GM15510 (cell line): ENCODE measurements around the gene LRMDA.

Experiments used
- POLR2A ChIP-seq: IDR thresholded peaks from 3 replicates; pipeline ENCODE4 v1.6.1; 2011; ENCODE audit warnings: borderline replicate concordance; ENCODE audit not compliant: insufficient read length; ENCODE audit errors: extremely low read depth

Gene LRMDA

DNA sequence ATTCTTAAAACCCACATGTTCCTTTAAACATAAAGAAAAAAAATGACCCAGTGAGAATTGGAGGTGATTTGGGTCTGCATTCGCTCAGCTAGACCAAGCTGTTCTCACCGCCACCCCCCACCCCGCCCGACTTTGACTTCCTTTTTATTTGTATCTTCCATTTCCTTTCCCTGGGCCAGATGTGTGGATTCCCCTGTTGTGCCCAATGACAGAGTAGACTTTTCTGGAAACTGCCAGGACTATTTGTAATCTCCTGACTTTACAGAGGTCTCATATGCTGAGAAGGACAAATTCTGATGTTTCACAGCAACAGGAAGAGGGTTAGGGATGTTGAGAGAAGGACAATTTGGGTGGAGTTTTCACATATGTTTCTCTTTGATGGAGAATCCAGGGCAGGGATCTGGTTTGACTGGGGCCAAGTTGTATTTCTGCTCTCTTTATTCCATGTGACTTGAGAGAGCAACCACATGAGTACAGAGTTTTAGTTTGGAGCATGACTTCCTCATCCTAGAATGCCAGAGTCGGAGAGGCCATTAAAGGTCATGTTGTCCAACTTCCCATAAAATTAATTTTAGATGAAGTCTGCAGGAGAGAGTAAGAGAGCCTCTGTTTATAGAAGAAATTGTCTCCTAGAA, 1023.2 kb downstream of the LRMDA start:
- TF ChIP-seq POLR2A: no peak

DNA sequence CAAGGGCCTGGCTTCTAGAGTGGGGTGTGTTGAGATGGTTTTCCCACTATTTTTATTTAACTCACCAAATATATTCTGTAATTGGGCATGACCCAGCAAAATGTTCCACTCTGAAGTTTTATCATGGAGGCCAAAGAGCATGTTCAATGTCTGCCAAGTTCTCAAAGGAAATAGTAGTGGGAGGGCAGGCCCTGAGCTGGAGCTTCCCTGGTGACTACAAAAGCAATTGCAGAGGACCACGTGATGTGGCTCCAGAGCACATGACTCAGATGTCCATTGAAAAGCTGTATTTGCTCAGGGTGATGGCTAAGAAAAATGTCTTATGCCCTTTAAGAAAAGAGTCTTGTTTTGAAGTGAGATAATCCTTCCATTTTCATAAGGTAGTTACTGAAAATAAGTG, 1024.8 kb downstream of the LRMDA start:
- no peak for TF ChIP-seq POLR2A

DNA sequence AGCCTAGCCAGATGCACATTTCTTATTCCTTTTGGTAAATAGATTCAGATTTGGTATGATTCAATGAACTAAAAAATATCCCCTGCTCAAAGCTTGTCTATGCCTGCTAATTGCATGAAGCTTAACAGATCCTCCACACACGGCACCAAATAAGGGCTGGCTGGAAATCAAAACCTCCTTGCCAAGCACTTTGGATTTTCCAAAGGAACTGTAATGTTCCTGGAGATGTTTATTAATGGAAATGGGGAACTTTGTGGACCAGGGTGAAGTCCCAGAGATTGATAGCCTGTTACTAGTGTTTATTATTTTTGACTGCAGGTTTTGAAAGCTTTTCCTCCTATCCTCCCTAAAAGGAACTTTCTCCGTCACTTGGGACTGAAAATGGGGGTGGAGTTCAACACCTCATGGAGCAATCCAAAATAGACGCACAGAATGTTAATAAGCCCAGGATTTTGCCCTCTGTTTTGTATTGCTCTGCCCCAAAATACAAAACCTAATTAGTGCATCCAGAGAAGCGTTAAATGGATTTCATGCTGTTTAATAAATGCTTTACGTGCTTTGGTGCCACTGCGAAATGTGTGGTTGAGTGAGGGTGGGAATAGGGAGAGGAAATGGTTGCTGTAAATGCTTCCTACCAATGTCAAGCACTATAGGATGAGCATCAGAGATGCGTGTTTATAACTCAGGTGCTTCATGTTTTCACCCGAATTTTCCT, 1027.7 kb downstream of the LRMDA start:
- no peak for TF ChIP-seq POLR2A

DNA sequence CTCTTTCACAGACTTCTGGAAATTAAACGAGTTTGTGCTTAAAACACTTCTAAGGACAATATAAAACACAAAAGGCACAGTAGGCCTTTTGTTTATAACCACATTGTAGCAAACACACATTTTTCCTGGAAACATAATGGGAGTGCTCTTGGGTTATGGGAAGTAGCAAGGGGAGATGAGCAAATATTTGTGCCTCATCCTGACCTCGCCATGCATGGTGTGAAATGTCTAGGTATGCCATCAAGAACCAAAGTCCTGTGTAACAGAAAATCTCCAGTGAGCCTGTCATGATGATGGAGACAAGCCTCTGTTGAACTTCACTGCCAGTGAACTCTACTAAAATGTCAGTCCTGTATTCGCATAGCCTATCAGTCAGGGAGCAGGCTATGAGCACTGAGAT, 1029.6 kb downstream of the LRMDA start:
- TF ChIP-seq POLR2A: no peak

DNA sequence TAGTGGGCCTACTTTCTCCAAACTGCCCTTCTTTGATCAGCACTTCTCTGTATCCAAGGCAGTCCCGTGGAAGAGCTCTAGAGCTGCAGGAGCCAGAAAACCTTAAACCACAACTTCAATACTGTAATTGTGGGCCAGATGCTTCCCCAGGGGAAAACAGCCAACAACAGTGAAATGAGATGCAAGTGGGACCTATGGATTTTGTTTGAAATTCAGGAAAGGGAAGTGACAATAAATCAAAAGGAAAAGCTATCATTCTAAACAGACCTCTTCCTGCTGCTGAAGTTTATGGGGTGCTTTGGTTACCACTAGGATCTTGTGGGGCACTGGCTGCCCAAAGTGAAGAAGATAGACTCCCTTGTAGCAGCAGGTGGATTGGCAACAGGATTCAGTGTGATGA, 1031.7 kb downstream of the LRMDA start:
- TF ChIP-seq POLR2A: no peak

DNA sequence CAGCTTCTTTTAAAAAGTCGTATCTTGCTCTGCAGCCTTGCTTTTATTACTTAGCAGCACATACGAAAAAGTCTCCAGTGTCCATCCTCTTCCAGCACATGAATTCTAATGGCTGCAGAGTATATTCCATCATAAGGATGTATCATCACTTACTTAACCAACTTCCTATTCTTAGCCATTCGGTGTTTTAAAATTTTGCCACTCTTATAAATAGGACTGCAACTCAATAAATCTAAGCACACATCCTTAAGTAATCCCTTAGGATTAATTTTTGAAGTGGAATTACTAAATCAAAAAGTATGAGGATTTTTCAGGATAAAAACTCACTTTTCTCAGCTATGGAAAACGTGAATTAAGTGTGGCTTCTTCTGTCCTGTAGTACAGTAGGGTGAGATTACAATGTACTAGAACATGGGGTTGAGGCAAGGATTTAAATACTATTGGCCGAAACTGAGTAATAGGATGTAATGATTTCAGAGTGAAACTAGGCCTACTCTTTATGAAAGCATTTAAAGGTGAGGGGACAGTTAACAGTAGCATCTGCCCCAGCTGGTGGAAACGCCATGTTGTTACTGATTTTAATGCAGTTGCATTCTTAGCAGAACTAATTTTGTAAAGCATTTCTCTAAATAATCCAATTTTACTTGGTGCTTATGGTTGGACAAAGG, 1035.5 kb downstream of the LRMDA start:
- no peak for TF ChIP-seq POLR2A

DNA sequence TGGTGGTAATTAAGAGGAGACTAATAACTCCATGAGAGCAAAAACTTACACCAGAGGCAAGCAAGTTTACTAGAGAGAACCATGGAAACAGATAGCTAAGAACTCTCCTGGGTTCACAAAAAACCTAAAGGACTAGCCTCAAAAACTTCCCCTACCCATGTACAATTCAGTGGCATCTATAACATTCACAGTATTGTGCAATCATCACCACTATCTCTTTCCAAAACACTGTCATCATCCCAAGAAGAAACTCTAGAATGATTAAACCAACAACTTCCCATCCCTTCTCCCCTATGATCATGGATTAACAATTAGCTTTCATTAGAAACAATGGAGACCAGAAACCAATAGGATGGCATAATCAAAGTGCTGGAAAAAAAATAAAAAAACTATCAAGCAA, 1038.3 kb downstream of the LRMDA start:
- no peak for TF ChIP-seq POLR2A

DNA sequence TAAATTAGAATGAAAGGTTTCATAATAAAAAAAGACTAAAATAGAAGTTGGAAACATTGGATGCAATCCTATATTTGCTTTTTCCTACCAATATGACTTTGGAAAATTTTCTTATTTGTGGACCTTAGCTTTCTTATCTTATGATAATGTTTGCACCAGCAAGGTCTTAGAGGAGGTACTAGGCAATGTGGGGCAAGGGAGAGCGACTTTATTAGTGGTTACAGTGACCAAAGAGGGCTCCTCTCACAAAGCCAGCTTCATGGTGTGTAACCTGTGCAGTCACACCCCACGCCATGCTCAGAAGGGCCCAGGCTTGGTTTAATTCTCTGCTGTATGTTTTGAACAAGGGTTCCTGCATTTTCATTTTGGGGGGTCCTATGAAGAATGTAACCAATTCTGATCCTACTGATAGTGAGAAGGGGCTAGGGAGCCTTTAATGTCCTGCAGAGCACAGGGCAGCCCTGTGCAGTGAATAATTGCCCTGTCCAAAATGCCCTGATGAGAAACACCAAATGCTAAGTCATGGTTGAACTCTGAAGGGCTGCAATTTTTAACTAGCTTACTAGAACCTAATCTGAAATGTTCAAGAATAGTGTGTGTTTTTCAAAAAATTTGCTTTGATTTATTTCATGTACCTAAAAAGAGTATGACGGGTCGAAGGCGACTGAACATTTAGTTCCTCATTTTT, 1047.8 kb downstream of the LRMDA start:
- TF ChIP-seq POLR2A: no peak

DNA sequence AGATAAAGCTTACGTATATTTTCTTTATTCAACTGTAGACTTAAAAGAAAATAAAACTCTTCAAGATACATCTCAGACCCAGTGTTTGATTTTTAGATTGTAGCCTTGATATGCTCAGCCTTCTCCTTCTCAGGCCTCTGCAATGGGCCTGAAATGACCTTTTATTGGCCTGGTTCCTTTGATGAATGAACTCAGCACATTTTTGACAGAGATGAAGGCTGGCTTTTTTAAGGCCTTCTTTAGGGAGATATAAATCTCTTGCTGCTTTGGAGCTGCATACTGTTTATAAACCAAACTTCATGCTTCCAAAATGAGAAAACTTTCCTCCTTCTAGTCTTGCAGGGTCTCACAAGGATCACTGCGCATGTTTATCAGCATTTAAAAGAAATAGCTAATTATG, 1049.8 kb downstream of the LRMDA start:
- no peak for TF ChIP-seq POLR2A

DNA sequence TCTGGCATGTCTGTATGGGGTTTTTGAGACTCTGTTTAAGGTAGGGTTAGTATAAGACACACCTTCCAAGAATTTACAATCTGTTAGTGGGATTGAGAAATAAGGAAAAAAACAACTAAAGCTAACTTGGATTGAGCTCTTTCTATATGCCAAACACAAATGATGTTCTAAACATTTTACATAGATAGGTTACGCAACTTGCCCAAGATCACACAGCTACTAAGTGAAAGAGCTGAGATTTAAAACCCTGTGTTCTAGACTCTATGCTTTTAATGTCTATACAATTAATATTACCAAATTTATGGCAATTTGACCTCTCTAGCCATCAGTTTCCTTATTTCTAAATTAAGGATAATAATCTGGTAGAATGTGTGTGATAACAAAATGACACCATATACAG, 1056.2 kb downstream of the LRMDA start:
- no peak for TF ChIP-seq POLR2A

DNA sequence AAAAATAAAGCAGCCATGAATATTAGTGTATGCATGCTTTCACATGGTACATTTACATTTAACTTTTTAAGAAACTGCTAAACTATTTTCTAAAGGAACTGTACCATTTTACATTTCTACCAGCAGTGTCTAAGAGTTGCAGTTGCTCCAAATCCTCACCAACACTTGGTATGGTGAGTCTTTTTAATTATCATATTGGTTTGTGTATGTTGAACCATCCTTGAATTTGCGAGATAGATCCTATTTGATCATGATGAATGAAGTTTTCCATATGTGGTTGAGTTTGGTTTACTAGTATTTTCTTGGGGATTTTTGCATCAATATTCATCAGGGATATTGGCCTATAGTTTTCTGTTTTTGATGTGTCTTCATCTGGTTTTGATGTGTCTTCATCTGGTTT, 1057.2 kb downstream of the LRMDA start:
- TF ChIP-seq POLR2A: no peak

DNA sequence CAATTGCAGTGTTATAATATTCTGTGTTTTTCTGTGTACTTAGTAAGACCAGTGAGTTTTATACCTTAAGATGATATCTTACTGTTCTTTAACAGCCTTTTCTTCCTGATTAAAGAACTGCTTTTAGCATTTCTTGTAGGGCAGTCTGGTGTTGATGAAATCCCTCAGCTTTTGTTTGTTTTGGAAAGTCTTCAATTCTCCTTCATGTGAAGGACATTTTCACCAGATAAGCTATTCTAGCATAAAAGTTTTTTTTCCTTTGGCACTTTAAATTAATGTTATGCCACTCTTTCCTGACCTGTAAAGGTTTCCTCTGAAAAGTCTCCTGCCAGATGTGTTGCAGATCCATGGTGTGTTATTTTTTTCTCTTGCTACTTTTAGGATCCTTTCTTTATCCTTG, 1059.8 kb downstream of the LRMDA start:
- TF ChIP-seq POLR2A: no peak

DNA sequence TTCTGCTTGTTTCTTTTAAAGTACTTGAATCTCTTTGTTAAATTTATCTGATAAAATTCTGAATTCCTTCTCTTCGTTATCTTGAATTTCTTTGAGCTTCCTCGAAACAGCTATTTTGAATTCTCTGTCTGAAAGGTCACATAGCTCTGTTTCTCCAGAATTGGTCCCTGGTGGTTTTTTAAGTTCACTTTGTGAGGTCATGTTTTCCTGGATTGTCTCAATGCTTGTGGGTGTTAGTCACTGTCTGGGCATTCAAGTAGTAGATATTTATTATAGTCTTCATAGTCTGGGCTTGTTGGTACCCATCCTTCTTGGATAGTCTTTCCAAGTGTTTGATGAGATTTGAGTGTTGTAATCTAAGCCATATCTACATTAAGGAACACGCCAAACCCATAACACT, 1060.6 kb downstream of the LRMDA start:
- TF ChIP-seq POLR2A: no peak

DNA sequence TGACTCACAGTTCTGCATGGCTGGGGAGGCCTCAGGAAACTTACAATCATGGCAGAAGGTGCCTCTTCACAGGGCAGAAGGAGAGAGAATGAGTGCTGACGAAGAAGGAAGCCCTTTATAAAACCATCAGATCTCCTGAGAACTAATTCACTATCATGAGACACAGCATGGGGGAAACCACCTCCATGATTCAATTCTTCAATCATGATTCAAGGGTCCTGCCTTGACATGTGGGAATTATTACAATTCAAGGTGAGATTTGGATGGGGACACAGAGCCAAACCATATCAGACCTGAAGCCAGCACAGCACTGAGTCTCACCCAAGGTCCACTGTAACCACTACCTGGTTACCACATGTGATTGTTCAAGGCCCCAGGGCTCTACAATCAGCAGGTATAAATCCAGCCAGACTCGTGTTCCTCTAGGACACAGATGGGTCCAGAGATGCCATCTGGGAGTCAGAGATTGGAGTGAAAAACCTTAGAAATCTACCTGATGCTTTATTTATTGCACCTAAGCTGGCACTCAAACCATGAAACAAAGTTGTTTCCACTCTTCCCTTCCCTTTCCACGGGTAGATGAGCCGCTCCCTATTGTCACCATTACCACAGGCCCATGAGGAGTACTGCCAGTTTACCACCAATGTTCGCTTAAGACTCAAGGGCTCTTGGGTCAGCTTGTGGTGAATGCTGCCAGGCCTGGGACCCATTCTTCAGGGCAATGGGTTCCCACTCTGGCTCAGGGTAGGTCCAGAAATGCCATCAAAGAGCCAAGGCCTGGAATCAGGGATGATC, 1061.5 kb downstream of the LRMDA start:
- no peak for TF ChIP-seq POLR2A

DNA sequence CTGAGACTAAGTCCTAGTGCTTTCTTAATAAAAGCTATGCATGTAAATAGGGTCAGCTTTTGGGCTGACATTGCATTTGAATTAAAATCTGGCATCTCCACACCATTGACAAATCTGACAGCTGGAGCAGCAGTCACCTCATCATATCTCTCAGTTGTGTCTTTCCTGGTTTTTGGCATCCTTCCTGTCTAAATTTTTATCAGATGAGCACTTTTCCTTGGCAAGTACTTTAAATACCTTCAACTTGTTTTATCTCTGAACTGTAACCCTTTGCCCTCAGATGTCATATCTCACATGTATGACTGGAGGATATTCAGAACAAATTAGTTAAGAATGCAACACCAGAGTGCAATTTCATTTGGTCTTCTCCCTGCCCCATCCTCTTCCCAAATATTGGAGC, 1066.2 kb downstream of the LRMDA start:
- TF ChIP-seq POLR2A: no peak
